ENCODE measurements around the gene KCND3.

KCND3 gene

GRCh38 chr1:111737216-111738132 is 252.0 kb downstream of the KCND3 start:
- no peak for DNase-seq

- DNase-seq, result no peak
Measured at GRCh38 chr1:111736548-111737215, 252.8 kb downstream of the KCND3 start.

GRCh38 chr1:111735858-111736544 is 253.5 kb downstream of the KCND3 start:
- DNase-seq, result no peak

GRCh38 chr1:111735321-111735720 is 254.1 kb downstream of the KCND3 start:
- no peak for DNase-seq

GRCh38 chr1:111734856-111735255 is 254.6 kb downstream of the KCND3 start:
- DNase-seq, result no peak

GRCh38 chr1:111734426-111734825 is 255.0 kb downstream of the KCND3 start:
- no peak for DNase-seq

- DNase-seq, result no peak
Measured at GRCh38 chr1:111733992-111734341, 255.5 kb downstream of the KCND3 start.

GRCh38 chr1:111733183-111733991 is 256.1 kb downstream of the KCND3 start:
- DNase-seq, result no peak

GRCh38 chr1:111732718-111733117 is 256.8 kb downstream of the KCND3 start:
- no peak for DNase-seq

- DNase-seq, result no peak
Measured at GRCh38 chr1:111731956-111732355, 257.5 kb downstream of the KCND3 start.

- DNase-seq, result no peak
Measured at GRCh38 chr1:111730706-111731105, 258.8 kb downstream of the KCND3 start.

- no peak for DNase-seq
Measured at GRCh38 chr1:111729946-111730681, 259.4 kb downstream of the KCND3 start.

GRCh38 chr1:111729271-111729921 is 260.1 kb downstream of the KCND3 start:
- no peak for DNase-seq

GRCh38 chr1:111727056-111727455 is 262.4 kb downstream of the KCND3 start:
- DNase-seq, result no peak

GRCh38 chr1:111725192-111725591 is 264.3 kb downstream of the KCND3 start:
- no peak for DNase-seq

- DNase-seq, result no peak
Measured at GRCh38 chr1:111723871-111724270, 265.6 kb downstream of the KCND3 start.

- DNase-seq, result no peak
Measured at GRCh38 chr1:111723091-111723806, 266.2 kb downstream of the KCND3 start.

GRCh38 chr1:111720977-111721786 is 268.3 kb downstream of the KCND3 start:
- no peak for DNase-seq
